K562 (cell line): ENCODE measurements around the gene CYS1. TPM values are rescaled to one million over a fixed set of nuclear protein-coding genes. Genes with fewer than 3 reads are reported as not detected.

ENCODE experiments used
- ARID2 ChIP-seq: fragments of 450-650 bp; IDR thresholded peaks from 2 replicates; pipeline ENCODE4 v1.6.1; 2017; ENCODE audit warnings: antibody characterized with exemption, mild to moderate bottlenecking
- CXXC5 ChIP-seq: fragments of 250-450 bp; sonication (Bioruptor Pico); IDR thresholded peaks from 2 replicates; pipeline ENCODE4 v1.8.0; 2022; ENCODE audit warnings: inconsistent platforms, mild to moderate bottlenecking, moderate library complexity
- FIP1L1 ChIP-seq: fragments of 200-400 bp; formaldehyde crosslinking; IDR thresholded peaks from 2 replicates; pipeline ENCODE4 v1.6.1; 2018; ENCODE audit warnings: mild to moderate bottlenecking, low read depth, low read length; ENCODE audit not compliant: poor library complexity, severe bottlenecking
- GTF2F1 ChIP-seq: IDR thresholded peaks from 2 replicates; pipeline ENCODE4 v1.6.1; 2011; ENCODE audit warnings: low read depth, low read length, improper control_type of control experiment
- NFIC ChIP-seq: fragments of 450-650 bp; IDR thresholded peaks from 2 replicates; pipeline ENCODE4 v1.6.1; 2017; ENCODE audit warnings: mild to moderate bottlenecking, inconsistent platforms
- RBM22 ChIP-seq: fragments of 200-400 bp; formaldehyde crosslinking; IDR thresholded peaks from 2 replicates; pipeline ENCODE4 v1.6.1; 2018; ENCODE audit warnings: low read length, low read depth; ENCODE audit not compliant: poor library complexity, severe bottlenecking
- ZKSCAN1 ChIP-seq: fragments of 150-350 bp; IDR thresholded peaks from 2 replicates; pipeline ENCODE4 v1.6.1; 2016; ENCODE audit warnings: low read depth, low read length
- ZNF445 ChIP-seq: fragments of 250-450 bp; sonication (Bioruptor Pico); IDR thresholded peaks from 2 replicates; pipeline ENCODE4 v1.4.0; 2020; ENCODE audit warnings: low read depth, mild to moderate bottlenecking, moderate library complexity
- polyA plus RNA-seq, 8 experiments: library from polyadenylated mRNA; depleted of rRNA in 4 of 8; stranded (reverse) in 5 of 8; unstranded in 3 of 8; fragments of >200 nt; fragmentation: Nextera tagmentation in 2 of 8; fragmentation: Illumina TruSeq in 1 of 8; extraction: Ambion mirVana in 2 of 8; extraction: Trizol in 1 of 8; gene quantifications; 2 replicates each; pipeline versions ENCODE4 v1.2.1 to v1.2.3, GENCODE V29; 2011 to 2014; ENCODE audit warnings: inconsistent platforms in 1 of 8, missing spikeins in 1 of 8
- total RNA-seq, 7 experiments: library from RNA; depleted of rRNA in 6 of 7; stranded (reverse); fragments of >200 nt in 6 of 7; fragmentation: Illumina TruSeq in 2 of 7; extraction: Trizol in 2 of 7; gene quantifications; 2 replicates each; pipeline versions ENCODE4 v1.2.1 to v1.2.3, GENCODE V29; 2011 to 2021; ENCODE audit warnings: low replicate concordance in 1 of 7
- TF ChIP-seq, protein P1 (sequence below): sonication (generic); formaldehyde crosslinking; IDR thresholded peaks from 2 replicates; pipeline ENCODE4 v1.8.0; 2022; ENCODE audit warnings: mild to moderate bottlenecking, missing genetic modification reagents
- TF ChIP-seq, protein P2 (sequence below): fragments of 450-650 bp; IDR thresholded peaks from 2 replicates; pipeline ENCODE4 v1.6.1; 2018; ENCODE audit not compliant: partially characterized antibody
- TF ChIP-seq, protein P3 (sequence below), 3 experiments: fragments of 200-800 bp in 1 of 3; fragments of 250-450 bp in 1 of 3; fragments of 450-650 bp in 1 of 3; sonication (Bioruptor Pico) in 1 of 3; sonication (Bioruptor generic) in 1 of 3; formaldehyde crosslinking in 1 of 3; IDR thresholded peaks; 2 replicates each; pipeline versions ENCODE4 v1.6.1 to v1.8.0; 2016 to 2022; ENCODE audit warnings: mild to moderate bottlenecking in 2 of 3, missing genetic modification characterization in 2 of 3, missing compliant biosample characterization in 1 of 3, moderate library complexity in 1 of 3

CYS1 gene
- total and polyA plus RNA-seq, 9 of the 15 experiments (the other 6 are each of a cell fraction or from before 2014, with no cell fraction given), result 0.11 to 0.13 TPM; not detected in 7

DNA sequence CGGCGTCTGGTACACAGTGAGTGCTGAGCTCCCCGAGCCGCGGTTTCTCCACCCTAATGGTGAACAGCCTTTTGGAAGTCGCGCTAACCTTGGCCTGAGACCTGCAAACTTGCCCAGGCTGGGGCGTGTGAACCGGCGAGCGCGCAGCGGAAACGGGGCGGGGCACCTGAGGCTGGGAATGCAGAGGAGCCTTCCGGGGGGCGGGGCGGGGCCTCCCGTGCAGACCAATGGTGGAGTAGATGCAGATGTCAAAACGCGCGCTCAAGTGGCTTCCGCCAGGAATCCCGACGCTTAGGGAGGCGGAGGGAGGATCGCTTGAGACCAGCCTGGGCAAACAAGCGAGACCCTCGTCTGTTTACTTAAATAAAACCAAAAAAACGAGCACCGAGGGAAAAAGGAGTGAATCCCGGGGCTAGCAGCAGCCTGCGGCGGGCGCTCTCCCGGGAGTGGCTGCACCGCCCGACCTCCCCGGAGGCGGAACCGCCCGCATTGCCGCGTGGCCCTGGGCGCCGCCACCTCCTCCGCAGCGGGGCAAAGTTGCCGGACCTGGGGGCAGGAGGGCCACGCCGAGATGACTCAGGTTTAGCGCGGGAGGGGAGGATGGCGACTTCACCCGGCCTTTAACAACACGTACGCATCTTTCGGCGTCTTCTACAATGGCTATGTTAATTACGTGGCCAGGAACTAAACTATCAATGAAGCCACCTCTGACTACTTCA is 40.1 kb upstream of the CYS1 start (continued):
- TF ChIP-seq, protein P1, sequence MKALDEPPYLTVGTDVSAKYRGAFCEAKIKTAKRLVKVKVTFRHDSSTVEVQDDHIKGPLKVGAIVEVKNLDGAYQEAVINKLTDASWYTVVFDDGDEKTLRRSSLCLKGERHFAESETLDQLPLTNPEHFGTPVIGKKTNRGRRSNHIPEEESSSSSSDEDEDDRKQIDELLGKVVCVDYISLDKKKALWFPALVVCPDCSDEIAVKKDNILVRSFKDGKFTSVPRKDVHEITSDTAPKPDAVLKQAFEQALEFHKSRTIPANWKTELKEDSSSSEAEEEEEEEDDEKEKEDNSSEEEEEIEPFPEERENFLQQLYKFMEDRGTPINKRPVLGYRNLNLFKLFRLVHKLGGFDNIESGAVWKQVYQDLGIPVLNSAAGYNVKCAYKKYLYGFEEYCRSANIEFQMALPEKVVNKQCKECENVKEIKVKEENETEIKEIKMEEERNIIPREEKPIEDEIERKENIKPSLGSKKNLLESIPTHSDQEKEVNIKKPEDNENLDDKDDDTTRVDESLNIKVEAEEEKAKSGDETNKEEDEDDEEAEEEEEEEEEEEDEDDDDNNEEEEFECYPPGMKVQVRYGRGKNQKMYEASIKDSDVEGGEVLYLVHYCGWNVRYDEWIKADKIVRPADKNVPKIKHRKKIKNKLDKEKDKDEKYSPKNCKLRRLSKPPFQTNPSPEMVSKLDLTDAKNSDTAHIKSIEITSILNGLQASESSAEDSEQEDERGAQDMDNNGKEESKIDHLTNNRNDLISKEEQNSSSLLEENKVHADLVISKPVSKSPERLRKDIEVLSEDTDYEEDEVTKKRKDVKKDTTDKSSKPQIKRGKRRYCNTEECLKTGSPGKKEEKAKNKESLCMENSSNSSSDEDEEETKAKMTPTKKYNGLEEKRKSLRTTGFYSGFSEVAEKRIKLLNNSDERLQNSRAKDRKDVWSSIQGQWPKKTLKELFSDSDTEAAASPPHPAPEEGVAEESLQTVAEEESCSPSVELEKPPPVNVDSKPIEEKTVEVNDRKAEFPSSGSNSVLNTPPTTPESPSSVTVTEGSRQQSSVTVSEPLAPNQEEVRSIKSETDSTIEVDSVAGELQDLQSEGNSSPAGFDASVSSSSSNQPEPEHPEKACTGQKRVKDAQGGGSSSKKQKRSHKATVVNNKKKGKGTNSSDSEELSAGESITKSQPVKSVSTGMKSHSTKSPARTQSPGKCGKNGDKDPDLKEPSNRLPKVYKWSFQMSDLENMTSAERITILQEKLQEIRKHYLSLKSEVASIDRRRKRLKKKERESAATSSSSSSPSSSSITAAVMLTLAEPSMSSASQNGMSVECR (CRISPR knock-in tag), result peak; percentile 92
- TF ChIP-seq, protein P2, sequence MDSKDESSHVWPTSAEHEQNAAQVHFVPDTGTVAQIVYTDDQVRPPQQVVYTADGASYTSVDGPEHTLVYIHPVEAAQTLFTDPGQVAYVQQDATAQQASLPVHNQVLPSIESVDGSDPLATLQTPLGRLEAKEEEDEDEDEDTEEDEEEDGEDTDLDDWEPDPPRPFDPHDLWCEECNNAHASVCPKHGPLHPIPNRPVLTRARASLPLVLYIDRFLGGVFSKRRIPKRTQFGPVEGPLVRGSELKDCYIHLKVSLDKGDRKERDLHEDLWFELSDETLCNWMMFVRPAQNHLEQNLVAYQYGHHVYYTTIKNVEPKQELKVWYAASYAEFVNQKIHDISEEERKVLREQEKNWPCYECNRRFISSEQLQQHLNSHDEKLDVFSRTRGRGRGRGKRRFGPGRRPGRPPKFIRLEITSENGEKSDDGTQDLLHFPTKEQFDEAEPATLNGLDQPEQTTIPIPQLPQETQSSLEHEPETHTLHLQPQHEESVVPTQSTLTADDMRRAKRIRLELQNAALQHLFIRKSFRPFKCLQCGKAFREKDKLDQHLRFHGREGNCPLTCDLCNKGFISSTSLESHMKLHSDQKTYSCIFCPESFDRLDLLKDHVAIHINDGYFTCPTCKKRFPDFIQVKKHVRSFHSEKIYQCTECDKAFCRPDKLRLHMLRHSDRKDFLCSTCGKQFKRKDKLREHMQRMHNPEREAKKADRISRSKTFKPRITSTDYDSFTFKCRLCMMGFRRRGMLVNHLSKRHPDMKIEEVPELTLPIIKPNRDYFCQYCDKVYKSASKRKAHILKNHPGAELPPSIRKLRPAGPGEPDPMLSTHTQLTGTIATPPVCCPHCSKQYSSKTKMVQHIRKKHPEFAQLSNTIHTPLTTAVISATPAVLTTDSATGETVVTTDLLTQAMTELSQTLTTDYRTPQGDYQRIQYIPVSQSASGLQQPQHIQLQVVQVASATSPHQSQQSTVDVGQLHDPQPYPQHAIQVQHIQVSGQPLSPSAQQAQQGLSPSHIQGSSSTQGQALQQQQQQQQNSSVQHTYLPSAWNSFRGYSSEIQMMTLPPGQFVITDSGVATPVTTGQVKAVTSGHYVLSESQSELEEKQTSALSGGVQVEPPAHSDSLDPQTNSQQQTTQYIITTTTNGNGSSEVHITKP, result peak; percentile 86
- TF ChIP-seq, protein P3, sequence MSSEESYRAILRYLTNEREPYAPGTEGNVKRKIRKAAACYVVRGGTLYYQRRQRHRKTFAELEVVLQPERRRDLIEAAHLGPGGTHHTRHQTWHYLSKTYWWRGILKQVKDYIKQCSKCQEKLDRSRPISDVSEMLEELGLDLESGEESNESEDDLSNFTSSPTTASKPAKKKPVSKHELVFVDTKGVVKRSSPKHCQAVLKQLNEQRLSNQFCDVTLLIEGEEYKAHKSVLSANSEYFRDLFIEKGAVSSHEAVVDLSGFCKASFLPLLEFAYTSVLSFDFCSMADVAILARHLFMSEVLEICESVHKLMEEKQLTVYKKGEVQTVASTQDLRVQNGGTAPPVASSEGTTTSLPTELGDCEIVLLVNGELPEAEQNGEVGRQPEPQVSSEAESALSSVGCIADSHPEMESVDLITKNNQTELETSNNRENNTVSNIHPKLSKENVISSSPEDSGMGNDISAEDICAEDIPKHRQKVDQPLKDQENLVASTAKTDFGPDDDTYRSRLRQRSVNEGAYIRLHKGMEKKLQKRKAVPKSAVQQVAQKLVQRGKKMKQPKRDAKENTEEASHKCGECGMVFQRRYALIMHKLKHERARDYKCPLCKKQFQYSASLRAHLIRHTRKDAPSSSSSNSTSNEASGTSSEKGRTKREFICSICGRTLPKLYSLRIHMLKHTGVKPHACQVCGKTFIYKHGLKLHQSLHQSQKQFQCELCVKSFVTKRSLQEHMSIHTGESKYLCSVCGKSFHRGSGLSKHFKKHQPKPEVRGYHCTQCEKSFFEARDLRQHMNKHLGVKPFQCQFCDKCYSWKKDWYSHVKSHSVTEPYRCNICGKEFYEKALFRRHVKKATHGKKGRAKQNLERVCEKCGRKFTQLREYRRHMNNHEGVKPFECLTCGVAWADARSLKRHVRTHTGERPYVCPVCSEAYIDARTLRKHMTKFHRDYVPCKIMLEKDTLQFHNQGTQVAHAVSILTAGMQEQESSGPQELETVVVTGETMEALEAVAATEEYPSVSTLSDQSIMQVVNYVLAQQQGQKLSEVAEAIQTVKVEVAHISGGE (CRISPR knock-in tag; IDR thresholded peaks at IDR 0.05), result peak in 1 of 3 experiments; percentile 74; a peak in 2 of 6 replicates
- no peak; the same call in 1 of the 2 replicates for TF ChIP-seq ZKSCAN1
- no peak for TF ChIP-seq ZNF445 (CRISPR knock-in tag)
- TF ChIP-seq RBM22, result peak; percentile 84
- peak; percentile 52; the same call in 1 of the 2 replicates for TF ChIP-seq GTF2F1
- TF ChIP-seq FIP1L1, result peak; percentile 84
- 0 out of 2 replicates have a peak, but pooled peaks have one; percentile 4 for TF ChIP-seq NFIC
- TF ChIP-seq ARID2, result no peak
- peak; percentile 89 for TF ChIP-seq CXXC5 (CRISPR knock-in tag)
